Stimulated activated CD8-positive, alpha-beta memory T cell treated with anti-CD3 and anti-CD28 coated beads, Interleukin-7, amount 100 ng/mL, for 48 hours (primary cell): Measurements from ENCODE around the gene WWP2.
"Not testable (repeated sequence)": the region's sequence is repeated elsewhere in the genome, so short reads cannot be mapped to it uniquely, and the experiment has no call there.

ENCODE experiments used
- DNase-seq, 2 donors: peaks; one replicate each; pipeline ENCODE4 v3.0.0-alpha.2; 2020; ENCODE audit warnings: low read depth in 1 of 2; ENCODE audit errors: extremely low read depth in 1 of 2

Gene WWP2

DNA sequence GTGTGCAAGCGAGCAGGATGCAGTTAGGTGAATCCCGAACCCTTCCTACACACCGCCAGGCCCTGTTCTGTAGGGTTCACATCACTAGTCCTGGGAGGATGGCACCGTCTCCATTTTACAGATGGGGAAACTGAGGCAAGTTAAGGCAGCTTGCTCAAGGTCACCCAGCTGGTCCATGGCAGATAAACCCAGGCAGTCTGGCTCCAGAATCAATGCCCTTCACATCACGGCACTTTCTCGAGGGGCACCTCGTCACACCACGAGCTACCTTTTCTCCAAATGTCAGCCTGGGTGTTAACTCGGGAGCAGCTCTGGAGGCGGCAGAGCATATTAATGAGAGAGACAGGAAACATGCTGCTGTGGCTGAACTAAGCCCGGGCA, 16.9 kb upstream of the WWP2 start:
- DNase-seq: no peak

DNA sequence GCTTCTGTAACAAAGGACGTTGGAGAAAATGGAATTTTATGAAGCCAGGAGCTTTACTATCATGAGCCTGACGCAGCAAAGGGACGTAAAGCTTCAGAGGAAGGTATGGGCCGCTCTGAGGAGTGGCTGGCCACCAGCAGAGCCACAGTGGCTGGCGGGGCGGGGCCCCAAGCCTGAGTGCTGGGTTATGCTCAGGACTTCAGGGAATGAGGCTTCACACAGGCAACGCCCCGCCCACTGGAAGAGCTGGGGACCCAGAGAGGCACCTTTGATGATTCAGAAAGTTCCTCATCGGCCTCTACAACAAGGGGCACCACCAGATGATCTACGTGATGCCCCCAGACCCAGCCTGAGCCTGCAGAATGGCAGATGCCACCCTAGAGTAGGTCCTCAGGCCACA, 16.2 kb upstream of the WWP2 start:
- DNase-seq: no peak

DNA sequence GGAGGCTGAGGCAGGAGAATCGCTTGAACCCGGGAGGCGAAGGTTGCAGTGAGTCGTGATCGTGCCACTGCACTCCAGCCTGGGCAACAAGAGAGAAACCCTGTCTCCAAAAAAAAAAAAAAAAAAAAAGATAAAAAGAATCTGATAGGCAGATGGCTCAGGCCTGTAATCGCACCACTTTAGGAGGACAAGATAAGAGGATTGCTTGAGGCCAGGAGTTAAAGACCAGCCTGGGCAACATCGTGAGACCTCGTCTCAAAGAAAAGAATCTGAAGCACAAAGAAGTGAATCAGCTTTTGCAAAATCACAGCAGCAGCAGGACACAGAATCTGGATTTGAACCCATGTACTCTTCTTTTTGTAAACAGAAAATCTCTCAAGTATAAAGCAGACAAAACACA, 15.0 kb upstream of the WWP2 start:
- no peak for DNase-seq

GRCh38 chr16:69748694-69749345, 13.3 kb upstream of the WWP2 start:
- no peak for DNase-seq

DNA sequence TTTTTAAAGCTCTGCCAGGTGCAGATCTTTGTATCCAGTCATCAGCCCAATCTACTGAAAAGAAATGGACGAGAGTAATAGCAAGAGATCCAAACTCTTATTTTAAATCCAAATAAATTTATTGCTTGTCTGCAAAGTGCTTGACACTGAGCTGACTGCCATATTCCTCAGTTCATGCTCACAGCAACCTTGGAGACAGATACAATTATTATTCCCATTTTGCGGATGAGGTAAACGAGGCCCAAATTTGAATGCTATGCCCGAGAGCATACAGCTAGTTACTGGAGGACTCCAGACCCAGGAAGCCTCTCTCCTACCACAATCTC, 8.0 kb upstream of the WWP2 start:
- no peak for DNase-seq

DNA sequence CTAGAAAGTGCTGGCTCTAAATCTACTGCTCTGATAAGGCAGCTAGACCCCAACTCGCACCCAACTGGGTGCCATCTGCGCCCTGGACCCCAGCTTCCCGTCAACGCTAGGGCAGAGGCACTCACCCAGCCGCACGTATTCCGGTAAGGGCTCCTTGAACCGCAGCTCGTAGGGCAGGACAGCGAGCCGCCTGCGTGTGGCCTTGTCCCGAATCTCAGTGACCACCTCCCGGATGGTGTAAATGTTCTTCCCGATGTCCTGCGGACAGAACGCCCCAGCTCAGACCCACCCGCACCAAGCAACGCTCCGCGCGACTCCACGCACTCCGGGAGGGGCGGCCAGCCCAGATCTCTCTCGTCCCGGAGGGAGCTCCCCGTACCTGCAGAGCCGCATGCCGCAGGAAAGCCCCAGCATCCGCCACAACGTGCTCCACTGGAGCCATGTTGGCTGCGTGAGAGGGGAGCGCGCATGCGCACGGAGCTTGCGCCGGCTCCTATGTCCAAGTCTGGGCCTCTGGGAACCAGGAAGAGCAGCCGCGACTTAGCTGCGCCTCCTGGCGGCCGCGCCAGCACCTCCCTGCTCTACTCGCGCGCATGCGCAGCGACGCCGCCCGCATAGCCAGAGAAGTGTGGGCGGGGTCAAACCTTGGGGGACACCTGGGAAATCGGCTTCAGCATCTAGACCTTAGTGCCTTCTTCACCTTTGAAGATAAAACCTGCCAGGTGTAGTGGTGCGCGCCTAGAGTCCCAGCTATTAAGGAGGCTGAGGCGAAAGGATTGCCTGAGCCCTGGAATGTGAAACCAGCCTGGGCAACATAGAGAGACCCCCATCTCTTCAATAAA, 7.4 kb upstream of the WWP2 start, which contains the start of gene NOB1:
NOB1 (minus strand) TSS at position 458 of the 842 bp plus-strand sequence; CDS start at position 442, 16 bp downstream.
- DNase-seq: peak; percentile 94

DNA sequence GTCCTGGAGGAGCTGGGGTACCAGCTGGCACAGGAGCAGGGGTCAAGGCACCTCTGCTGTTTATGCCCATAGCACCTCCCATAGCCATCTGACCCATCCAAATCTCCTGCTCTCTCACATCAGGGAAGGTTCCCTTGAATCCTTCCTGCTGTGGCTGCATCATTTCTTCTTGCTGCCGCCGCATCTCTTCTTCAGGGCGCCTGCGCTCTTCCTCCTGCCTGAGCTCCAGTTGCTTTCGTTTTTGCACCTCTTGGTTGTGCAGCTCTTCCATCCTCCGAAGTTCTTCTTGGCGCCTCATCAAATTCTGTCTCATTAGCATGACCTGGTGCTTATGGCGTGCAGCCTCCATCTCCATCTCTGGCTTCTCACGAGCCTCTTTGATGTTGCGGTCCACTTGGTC, 5.4 kb upstream of the WWP2 start:
- no peak for DNase-seq

DNA sequence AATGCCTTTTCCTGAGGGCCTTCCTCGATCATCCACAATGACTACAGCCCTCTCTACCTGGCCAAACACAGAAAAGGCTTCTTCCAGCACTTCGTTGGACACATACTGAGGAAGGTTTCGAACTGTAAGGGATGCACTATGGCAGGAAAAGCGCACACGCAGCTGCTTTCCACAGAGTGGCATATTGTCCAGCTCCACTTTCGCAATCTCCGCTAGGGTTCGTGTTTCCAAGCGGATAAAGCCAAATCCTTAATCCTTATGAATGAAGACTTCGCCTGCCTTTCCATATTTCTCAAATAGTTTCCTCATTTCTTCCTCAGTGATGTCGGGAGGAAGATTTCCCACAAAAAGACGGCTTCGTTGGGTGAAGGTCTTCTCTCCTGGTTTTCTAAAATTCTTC, 4.8 kb upstream of the WWP2 start:
- not testable (repeated sequence) for DNase-seq

DNA sequence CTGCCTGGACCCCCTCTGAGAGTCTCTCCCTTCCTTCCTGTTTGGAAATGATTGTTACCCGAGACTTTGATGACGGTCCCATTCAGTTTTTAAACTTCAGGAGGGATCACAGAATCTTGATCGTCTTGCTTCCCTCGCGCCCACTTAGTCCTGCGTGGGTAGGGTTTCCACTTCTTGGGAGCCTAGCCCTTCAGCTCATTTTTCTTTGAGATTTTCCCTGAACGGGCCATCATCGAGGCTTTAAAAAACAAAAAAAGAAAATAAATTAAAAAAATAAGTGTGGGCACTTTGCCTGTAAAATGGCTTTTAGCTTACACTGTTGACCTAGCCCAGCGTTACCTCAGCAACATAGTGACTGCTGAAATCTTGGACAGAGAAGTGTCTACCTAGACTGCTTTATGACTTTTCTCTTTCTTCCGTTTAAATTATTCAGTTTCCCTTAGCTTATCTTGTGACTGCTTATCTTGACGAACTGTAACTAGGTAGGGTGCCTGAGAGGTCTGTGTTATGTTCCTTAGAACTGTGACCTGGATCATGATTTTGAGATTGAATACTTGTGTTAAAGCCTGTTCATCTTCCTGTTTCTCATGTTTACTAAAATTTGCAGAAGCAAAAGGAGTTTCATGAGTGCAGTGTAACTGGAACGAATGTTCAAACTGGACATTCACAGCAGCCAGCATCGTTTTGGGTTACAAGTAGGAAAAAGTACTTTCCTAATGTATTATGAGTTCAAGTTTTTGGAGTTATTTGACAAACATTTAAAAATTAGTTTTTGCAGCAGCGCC, 874 bp downstream of the WWP2 start:
- DNase-seq: no peak

DNA sequence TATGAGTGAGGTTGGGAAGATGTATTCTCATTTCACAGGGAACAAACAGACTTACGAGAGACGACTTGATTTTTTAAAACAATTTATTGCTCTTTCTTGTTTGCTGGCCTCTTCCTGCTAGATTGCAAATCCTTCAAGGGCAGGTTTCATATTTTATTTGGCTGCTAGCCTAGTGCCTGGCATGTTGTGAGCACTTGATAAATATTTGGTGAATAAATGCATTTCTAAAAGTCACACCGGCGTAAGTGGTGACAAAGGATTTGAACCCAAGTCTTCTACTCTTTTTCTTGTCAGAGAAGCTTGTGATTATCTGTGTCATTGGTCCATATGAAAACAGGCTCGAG, 1.4 kb downstream of the WWP2 start:
- no peak for DNase-seq

DNA sequence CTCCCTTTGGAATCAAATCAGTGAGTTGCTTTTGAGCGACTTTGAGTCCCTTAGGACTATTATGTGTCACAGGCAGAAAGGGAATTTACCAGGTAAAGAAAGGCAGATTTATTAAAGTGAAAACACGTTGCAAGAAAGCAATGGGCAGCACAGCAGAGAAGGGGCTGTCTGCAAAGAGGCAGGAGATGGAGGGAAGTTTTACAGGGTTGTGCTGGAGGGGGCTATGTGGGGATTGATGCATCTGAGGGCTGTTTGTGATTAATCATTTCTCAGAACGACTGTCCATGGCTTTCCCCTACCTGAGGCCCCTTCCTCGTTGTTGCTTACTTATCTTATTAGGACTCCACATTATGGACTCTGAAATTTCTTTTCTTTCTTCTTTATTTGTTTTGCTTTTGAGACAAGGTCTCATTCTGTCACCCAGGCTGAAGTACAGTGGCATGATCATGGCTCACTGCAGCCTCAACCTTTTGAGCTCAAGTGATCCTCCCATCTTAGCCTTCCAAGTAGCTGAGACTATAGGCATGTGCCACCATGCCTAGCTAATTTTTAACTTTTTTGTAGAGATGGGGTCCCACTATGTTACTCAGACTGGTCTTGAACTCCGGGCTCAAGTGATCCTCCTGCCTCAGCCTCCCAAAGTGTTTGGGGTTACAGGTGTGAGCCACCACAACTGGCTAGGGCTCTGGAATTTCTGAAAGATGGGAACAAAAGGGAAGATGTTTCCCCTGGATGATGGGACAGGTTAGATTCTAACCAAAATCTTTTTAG, 5.5 kb downstream of the WWP2 start:
- no peak for DNase-seq

DNA sequence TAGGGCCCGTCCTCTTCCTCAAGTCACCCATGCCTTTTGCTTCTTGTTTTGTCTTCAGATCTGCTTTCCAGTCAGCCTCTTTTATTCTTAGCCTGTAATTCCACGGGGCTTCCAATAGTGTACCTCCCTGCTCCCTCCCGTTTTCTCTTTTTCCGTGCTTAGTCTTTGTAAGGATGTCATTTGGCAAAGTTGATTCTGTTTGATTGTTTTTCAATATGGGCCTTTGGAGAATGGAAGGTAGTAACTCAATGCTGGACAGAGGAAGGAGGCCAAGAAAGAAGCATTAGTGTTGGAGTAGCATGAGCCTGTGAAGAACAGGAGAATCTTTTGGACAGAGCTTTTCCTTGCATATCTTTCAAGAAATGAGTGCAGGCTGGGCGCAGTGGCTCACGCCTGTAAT, 6.5 kb downstream of the WWP2 start:
- DNase-seq: no peak

GRCh38 chr16:69769404-69769803, 7.3 kb downstream of the WWP2 start:
- DNase-seq: no peak

GRCh38 chr16:69771651-69771967, 9.5 kb downstream of the WWP2 start:
- DNase-seq: no peak

DNA sequence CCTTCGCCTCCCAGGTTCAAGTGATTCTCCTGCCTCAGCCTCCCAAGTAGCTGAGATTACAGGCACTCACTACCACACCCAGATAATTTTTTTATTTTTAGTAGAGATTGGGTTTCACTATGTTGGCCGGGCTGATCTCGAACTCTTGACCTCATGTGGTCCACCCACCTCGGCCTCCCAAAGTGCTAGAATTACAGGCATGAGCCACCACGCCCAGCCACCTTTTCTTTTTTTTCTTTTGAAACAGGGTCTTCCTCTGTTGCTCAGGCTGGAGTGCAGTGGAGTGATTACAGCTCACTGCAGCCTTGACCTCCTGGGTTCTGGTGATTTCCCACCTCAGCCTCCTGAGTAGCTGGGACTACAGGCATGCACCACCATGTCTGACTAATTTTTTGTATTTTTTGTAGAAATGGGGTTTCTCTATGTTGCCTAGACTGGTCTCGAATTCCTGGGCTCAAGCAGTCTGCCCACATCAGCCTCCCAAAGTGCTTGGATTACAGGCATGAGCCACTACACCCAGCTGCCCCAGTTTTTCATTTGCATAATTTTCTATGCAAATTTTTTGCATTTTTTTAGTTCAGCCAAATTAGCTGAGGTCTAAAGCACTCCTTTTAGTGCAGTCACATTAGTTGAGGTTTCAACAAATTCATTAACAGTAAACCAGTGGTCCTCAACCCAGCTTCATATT, 11.3 kb downstream of the WWP2 start:
- no peak for DNase-seq

GRCh38 chr16:69775563-69775962, 13.4 kb downstream of the WWP2 start:
- DNase-seq: no peak

GRCh38 chr16:69779724-69780123, 17.6 kb downstream of the WWP2 start:
- DNase-seq: no peak

GRCh38 chr16:69781118-69781517, 19.0 kb downstream of the WWP2 start:
- DNase-seq: no peak

DNA sequence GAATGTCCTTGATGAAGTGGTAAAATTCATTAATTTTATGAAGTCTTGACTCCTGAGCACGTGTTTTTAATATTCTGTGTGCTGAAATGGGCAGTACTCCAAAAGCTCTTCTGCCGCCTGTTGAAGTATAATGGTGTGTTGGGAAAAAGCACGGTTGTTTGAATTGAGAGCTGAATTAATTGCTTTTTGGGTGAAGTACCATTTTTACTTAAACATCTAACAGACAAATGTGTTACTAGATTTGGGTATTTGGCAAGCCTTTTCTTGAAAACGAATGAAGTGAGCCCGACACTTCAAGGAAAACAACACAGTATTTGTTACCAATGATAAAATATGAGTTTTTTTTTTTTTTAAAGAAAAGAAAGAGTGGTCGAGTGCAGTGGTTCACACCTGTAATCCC, 22.5 kb downstream of the WWP2 start:
- DNase-seq: no peak

GRCh38 chr16:69787883-69788282, 25.8 kb downstream of the WWP2 start:
- DNase-seq: no peak

DNA sequence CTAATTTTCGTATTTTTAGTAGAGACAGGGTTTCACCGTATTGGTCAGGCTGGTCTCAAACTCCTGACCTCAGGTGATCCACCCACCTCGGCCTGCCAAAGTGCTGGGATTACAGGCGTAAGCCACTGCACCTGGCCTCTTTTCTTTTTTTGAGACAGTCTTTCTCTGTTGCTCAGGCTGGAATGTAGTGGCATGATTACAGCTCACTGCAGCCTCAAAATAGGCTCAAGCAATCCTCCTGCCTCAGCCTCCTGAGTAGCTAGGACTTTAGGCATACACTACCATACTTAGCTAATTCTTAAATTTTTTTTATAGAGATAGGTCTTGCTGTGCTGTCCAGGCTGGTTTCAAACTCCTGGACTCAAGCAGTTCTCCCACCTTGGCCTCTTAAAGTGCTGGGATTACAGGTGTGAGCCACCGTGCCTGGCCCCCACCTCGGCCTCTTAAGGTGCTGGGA, 29.3 kb downstream of the WWP2 start:
- not testable (repeated sequence) for DNase-seq
